ENCODE data around the gene UGT2B17.
"Not testable (repeated sequence)": the region's sequence is repeated elsewhere in the genome, so short reads cannot be mapped to it uniquely, and the experiment has no call there.

DNA sequence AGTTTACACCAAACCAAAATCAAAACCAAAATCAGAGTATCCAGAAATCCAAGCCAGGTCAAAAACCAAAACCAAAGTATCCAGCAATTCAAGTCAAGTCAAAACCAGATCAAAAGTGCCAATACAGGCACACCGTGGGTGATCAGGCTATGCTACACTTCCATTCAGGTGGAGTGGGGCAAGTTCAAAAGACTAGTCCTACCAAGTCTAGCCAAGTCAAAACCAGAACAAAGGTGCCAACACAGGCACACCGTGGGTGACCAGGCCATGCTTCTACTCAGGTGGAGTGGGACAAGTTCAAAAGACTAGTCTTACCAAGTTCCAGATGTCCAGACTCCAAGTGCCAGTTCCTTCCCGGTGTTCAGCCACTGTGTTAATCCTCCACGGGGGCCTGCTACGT lies 486 bp downstream of the UGT2B17 start:
- TF ChIP-seq, protein P1, sequence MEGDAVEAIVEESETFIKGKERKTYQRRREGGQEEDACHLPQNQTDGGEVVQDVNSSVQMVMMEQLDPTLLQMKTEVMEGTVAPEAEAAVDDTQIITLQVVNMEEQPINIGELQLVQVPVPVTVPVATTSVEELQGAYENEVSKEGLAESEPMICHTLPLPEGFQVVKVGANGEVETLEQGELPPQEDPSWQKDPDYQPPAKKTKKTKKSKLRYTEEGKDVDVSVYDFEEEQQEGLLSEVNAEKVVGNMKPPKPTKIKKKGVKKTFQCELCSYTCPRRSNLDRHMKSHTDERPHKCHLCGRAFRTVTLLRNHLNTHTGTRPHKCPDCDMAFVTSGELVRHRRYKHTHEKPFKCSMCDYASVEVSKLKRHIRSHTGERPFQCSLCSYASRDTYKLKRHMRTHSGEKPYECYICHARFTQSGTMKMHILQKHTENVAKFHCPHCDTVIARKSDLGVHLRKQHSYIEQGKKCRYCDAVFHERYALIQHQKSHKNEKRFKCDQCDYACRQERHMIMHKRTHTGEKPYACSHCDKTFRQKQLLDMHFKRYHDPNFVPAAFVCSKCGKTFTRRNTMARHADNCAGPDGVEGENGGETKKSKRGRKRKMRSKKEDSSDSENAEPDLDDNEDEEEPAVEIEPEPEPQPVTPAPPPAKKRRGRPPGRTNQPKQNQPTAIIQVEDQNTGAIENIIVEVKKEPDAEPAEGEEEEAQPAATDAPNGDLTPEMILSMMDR (IDR thresholded peaks at IDR 0.05): not testable (repeated sequence)
- TF ChIP-seq POLR2A (IDR thresholded peaks at IDR 0.05): not testable (repeated sequence)
